Progenitor cell of endocrine pancreas (in vitro differentiated cells): ENCODE measurements around the gene RUNX2. TPM values are rescaled to one million over a fixed set of nuclear protein-coding genes. Genes with fewer than 3 reads are reported as not detected.
"Not testable (repeated sequence)": the region's sequence is repeated elsewhere in the genome, so short reads cannot be mapped to it uniquely, and the experiment has no call there.

Experiments used
- DNase-seq: peaks from one replicate; pipeline ENCODE4 v3.0.0; 2021; ENCODE audit warnings: low spot score; ENCODE audit not compliant: unreplicated experiment
- H3K27ac Mint-ChIP-seq: 2 replicates; pipeline ENCODE4 v1.8.0; 2021; ENCODE audit warnings: mild to moderate bottlenecking, moderate library complexity, mixed read lengths
- H3K27me3 Mint-ChIP-seq: 2 replicates; pipeline ENCODE4 v1.8.0; 2021; ENCODE audit warnings: mixed read lengths
- H3K36me3 Mint-ChIP-seq: 2 replicates; pipeline ENCODE4 v1.8.0; 2022; ENCODE audit warnings: mixed read lengths; ENCODE audit not compliant: insufficient read depth
- H3K4me1 Mint-ChIP-seq: 2 replicates; pipeline ENCODE4 v1.8.0; 2021; ENCODE audit warnings: low read depth, mixed read lengths
- H3K4me3 Mint-ChIP-seq: 2 replicates; pipeline ENCODE4 v1.8.0; 2021; ENCODE audit warnings: low read depth, mild to moderate bottlenecking, moderate library complexity, mixed read lengths
- H3K9me3 Mint-ChIP-seq: 2 replicates; pipeline ENCODE4 v1.8.0; 2021; ENCODE audit warnings: low read depth, mixed read lengths
- CTCF ChIP-seq: fragments of 200-600 bp; sonication (generic); IDR thresholded peaks from one replicate; pipeline ENCODE4 v1.5.0; 2021; ENCODE audit warnings: antibody characterized with exemption, mild to moderate bottlenecking; ENCODE audit not compliant: unreplicated experiment
- total RNA-seq: library from RNA; stranded (reverse); gene quantifications from 2 replicates; pipeline ENCODE4 v1.2.1, GENCODE V29; 2021

RUNX2 gene
- total RNA-seq, 1 donor from 2014 or later, result 0.46 TPM

- Mint-ChIP-seq H3K9me3 (no peaks in the 10 kb centered on the region), H3K4me3 (no peak overlapping the region), H3K4me1 (peaks cover 4% of the 10 kb centered on the region), H3K27ac (no peak overlapping the region), H3K27me3 (peaks cover 40% of the 10 kb centered on the region), H3K36me3 (no peaks in the 10 kb centered on the region)
- no peak for DNase-seq
- no peak for TF ChIP-seq CTCF
These were observed 340.6 kb downstream of the RUNX2 start for GRCh38 chr6:45668705-45669104.

- not testable (repeated sequence) for H3K36me3 Mint-ChIP-seq, H3K4me1 Mint-ChIP-seq, H3K27me3 Mint-ChIP-seq
These were observed 345.0 kb downstream of the RUNX2 start for GRCh38 chr6:45673167-45673566.

GRCh38 chr6:45675166-45675565 lies 347.0 kb downstream of the RUNX2 start:
- Mint-ChIP-seq H3K27ac (peak overlapping the region; percentile 91), H3K4me3 (peak overlapping the region; percentile 72)
- not testable (repeated sequence) for H3K27me3 Mint-ChIP-seq, H3K4me1 Mint-ChIP-seq, DNase-seq, H3K36me3 Mint-ChIP-seq, H3K9me3 Mint-ChIP-seq

More at GRCh38 chr6:45673167-45673566, 345.0 kb downstream of the RUNX2 start:
- not testable (repeated sequence) for H3K27ac Mint-ChIP-seq, H3K4me3 Mint-ChIP-seq, DNase-seq, H3K9me3 Mint-ChIP-seq

- peak overlapping the region; percentile 72 for H3K4me3 Mint-ChIP-seq
These were observed 347.5 kb downstream of the RUNX2 start for GRCh38 chr6:45675634-45676033.

GRCh38 chr6:45676380-45676779 lies 348.2 kb downstream of the RUNX2 start:
- Mint-ChIP-seq H3K27me3 (no peaks in the 10 kb centered on the region), H3K27ac (no peak overlapping the region), H3K4me1 (peaks cover 4% of the 10 kb centered on the region), H3K4me3 (no peak overlapping the region), H3K36me3 (no peaks in the 10 kb centered on the region), H3K9me3 (no peaks in the 10 kb centered on the region)
- DNase-seq, result no peak
- no peak for TF ChIP-seq CTCF

More at GRCh38 chr6:45675634-45676033, 347.5 kb downstream of the RUNX2 start:
- Mint-ChIP-seq H3K4me1 (peaks cover 4% of the 10 kb centered on the region), H3K36me3 (no peaks in the 10 kb centered on the region), H3K27ac (no peak overlapping the region), H3K27me3 (no peaks in the 10 kb centered on the region), H3K9me3 (no peaks in the 10 kb centered on the region)
- TF ChIP-seq CTCF, result no peak
- no peak for DNase-seq

GRCh38 chr6:45677381-45678284 lies 349.5 kb downstream of the RUNX2 start:
- DNase-seq, result no peak
- Mint-ChIP-seq H3K36me3 (peaks cover 2% of the 10 kb centered on the region), H3K4me1 (peaks cover 4% of the 10 kb centered on the region), H3K27ac (no peak overlapping the region), H3K27me3 (no peaks in the 10 kb centered on the region), H3K4me3 (no peak overlapping the region), H3K9me3 (peaks cover 7% of the 10 kb centered on the region)
- TF ChIP-seq CTCF, result no peak
